ENCODE measurements around the gene RNF224. TPM values are rescaled to one million over a fixed set of nuclear protein-coding genes. Genes with fewer than 3 reads are reported as not detected.
"Not testable (repeated sequence)": the region's sequence is repeated elsewhere in the genome, so short reads cannot be mapped to it uniquely, and the experiment has no call there.

The RNF224 gene
- total RNA-seq, 2 donors from 2014 or later = not detected

DNA sequence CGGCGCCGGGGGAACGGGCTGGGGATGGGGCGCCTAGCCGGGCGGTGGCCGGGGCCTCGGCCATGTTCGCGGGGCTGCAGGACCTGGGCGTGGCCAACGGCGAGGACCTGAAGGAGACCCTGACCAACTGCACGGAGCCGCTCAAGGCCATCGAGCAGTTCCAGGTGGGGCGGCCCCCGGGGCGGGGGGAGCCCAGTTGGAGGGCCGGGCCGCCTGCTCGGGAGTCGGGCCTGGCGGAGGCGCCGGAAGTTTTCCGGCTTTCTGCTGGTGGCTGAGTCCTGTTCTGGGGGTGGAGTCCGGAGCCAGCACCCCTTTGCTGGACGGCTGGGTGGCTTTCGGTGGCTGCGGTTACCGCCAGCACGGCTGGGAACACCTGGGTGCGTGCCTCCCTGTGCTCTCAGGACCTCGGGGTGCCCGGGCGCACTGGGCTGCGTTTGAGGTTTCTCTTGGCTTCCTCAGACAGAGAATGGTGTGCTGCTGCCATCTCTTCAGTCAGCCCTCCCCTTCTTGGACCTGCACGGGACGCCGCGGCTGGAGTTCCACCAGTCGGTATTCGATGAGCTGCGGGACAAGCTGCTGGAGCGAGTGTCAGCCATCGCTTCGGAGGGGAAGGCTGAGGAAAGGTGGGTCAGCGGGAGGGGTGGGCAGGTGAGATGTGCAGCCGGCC, 28.3 kb downstream of the RNF224 start:
- DNase-seq (peak in 1 of 2 donors; percentile 72), ATAC-seq (peak; percentile 37)
- intact Hi-C loops (cut with DNase I, micrococcal nuclease) = no loop called here

DNA sequence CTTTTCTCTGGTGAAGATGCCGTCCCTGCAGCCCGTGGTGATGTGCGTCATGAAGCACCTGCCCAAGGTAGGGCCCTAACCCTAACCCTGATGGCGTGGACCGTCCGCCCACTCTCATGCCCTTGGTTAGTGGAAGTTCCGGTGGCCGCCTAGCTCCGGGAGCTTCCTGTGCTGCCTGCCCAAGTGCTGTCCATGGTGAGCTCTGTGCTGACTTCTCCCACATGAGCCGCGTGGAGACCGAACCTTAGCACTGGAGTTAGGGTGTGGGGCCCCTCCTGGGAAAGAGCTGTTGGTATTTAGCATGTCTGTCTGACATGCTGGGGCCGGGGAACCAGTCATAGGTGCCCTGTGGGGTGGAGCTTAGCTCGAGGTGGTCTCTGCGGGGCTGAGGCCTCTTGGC, 29.1 kb downstream of the RNF224 start:
- DNase-seq (no peak), ATAC-seq (no peak)
- intact Hi-C loops (cut with DNase I, micrococcal nuclease) = no loop called here

DNA sequence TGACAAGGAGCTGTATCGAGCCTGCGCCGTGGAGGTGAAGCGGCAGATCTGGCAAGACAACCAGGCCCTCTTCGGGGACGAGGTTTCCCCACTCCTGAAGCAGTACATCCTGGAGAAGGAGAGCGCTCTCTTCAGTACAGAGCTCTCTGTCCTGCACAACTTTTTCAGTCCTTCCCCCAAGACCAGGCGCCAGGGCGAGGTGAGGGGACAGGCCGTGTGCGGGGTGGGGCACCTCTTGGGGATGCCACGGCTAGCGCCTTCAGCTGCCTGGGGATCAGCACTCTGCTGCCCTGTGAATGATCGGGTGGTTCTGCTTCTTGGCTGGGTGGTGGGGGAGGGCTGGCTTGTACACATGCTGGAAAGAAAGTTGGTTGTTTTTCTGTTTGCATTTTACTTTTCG, 29.6 kb downstream of the RNF224 start:
- intact Hi-C loops (cut with DNase I, micrococcal nuclease) = no loop called here
- ATAC-seq = no peak
- no peak for DNase-seq

DNA sequence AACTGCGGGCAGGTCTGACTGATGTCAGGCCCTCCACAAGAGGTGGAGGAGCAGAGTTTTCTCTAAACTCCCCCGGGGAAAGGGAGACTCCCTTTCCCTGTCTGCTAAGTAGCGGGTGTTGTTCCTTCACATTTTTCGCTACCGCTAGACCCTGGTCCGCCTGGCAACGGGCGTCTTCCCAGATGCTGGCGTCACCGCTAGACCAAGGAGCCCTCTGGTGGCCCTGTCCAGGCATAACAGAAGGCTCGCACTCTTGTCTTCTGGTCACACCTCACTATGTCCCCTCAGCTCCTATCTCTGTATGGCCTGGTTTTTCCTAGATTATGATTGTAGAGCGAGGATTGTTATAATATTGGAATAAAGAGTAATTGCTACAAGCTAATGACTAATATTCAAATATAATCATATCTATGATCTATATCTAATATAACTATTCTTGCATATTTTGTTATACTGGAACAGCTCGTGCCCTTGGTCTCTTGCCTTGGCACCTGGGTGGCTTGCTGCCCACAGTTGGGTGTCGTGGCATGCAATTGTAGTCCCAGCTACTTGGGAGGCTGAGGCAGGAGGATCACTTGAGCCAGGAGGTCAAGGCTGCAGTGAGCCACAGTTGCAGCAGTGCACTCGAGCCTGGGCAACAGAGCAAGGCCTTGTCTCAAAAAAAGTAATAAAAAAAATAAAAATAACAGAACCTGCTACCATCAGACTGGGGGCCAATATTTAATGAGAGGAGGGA, 35.0 kb downstream of the RNF224 start:
- DNase-seq (peak in 1 of 2 donors; percentile 28), ATAC-seq (peak; percentile 32)
- intact Hi-C loops (cut with DNase I, micrococcal nuclease) = not testable (repeated sequence)

DNA sequence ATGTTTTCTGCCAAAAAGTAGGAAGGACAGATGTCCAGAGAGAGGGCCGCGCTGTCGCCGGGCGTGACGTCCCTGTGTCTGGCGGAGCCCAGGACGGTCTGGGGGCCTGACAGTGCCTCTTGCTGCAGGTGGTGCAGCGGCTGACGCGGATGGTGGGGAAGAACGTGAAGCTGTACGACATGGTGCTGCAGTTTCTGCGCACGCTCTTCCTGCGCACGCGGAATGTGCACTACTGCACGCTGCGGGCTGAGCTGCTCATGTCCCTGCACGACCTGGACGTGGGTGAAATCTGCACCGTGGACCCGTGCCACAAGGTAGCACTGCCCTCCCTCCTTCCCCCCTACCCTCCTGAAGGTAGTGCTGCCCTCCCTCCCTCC, 35.6 kb downstream of the RNF224 start:
- peak; percentile 9 for ATAC-seq

DNA sequence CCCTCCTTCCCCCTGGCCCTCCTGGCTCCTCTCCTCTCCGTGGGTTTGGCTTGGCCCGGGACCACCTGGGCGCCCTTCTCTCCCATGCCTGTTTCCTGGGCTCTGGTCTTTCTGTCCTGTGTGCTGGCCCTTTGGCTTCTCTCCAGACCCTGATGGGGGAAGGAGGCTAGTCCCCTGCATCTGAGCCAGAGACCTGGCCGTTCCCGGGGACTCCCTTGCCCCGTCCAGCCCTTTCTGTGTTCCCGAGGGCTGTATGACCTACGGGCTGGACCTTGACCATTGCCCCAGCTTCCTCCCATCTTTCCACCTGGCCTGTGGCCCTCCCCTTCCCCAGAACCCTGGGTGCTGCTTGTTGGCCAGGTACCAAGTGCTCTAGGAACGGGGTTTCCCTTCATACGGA, 36.2 kb downstream of the RNF224 start:
- DNase-seq (no peak), ATAC-seq (no peak)
- intact Hi-C loops (cut with DNase I, micrococcal nuclease) = no loop called here

More for the DNA sequence above, 35.6 kb downstream of the RNF224 start:
- intact Hi-C loops (cut with DNase I, micrococcal nuclease) = no loop called here
- DNase-seq = no peak

DNA sequence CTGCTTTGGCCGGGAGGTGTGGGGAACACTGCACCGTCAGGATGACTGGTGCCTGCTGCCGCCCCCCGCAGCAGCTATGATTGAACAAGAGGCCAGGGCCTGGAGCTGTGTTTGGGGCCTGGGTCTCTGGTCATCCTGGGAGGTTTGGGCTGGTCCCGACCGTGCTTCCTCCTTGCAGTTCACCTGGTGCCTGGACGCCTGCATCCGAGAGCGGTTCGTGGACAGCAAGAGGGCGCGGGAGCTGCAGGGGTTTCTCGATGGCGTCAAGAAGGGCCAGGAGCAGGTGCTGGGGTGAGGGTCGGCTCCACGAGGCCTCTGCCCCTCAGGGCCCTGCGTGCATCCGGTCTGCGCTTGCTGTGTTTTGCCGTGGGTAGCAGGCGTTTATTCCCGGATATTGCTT, 36.8 kb downstream of the RNF224 start:
- ATAC-seq = no peak
- no peak for DNase-seq
- intact Hi-C loops (cut with DNase I, micrococcal nuclease) = no loop called here

DNA sequence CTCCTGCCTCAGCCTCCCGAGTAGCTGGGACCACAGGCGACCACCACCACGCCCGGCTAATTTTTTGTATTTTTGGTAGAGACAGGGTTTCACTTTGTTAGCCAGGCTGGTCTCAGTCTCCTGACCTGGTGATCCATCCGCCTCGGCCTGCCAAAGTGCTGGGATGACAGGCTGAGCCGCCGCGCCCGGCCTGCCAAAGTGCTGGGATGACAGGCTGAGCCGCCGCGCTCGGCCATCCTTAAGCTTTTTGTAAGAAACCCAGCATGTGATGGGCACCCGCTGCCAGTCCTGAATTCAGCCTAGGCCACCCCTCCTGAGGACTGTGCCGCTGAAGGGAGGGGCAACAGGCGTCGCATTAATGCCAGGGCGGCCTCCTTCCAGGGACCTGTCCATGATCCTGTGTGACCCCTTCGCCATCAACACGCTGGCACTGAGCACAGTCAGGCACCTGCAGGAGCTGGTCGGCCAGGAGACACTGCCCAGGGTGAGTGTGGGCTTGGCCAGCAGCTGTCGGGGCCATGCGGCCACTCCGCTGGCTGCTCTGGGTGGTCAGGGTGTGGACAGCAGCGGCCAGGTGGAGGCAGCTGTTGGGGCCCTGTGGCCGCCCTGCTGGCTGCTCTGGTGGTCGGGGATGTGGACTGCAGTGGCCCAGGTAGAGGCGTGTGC, 38.3 kb downstream of the RNF224 start:
- intact Hi-C loops (cut with DNase I, micrococcal nuclease) = no loop called here
- ATAC-seq (no peak), DNase-seq (no peak)

DNA sequence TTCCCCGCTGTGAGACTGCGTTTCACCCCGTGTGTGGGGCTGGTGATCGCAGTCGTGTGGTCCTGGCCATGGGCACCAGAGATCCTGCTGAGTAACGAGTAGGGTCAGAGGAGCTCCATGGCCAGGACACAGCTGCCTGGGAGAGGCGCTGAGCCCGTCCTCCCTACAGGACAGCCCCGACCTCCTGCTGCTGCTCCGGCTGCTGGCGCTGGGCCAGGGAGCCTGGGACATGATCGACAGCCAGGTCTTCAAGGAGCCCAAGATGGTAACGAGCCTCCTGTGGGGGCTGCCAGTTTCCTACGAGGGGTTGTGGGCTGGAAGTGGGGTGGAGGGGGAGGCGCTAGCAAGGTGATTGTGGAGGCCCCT, 38.8 kb downstream of the RNF224 start:
- ATAC-seq (no peak), DNase-seq (no peak)

DNA sequence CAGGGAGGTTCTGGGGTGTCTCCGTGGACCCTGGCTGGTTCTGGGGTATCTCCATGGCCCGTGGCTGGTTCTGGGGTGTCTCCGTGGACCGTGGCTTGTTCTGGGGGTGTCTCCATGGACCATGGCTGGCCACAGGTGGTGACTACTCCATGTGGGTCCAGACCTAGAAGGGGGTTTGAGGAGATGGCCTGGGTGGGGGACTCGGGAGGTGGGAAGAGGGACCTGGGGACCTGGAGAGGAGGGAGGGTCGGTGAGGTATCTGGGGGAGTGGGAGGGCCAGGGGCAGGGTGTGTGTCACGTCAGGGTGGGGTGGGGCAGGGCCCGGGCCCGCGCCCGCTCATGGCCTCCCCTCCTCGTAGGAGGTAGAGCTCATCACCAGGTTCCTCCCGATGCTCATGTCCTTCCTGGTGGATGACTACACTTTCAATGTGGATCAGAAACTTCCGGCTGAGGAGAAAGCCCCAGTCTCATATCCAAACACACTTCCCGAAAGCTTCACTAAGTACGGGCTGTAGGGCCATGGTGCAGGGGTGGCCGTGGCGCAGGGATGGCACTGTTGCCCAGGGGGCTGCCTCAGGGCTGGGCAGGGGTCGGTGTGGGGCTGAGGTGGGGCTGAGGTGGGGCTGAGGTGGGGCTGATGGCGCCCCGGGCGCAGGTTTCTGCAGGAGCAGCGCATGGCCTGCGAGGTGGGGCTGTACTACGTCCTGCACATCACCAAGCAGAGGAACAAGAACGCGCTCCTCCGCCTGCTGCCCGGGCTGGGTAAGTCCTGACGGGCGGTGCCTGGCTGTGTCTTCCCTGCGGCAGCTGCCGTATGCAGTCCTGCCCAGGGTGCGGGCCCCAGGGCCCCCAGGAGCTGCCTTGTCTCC, 39.5 kb downstream of the RNF224 start:
- no peak for ATAC-seq
- DNase-seq = no peak
- intact Hi-C loops (cut with DNase I, micrococcal nuclease) = no loop called here

More for the DNA sequence above, 38.8 kb downstream of the RNF224 start:
- intact Hi-C loops (cut with DNase I, micrococcal nuclease) = no loop called here

DNA sequence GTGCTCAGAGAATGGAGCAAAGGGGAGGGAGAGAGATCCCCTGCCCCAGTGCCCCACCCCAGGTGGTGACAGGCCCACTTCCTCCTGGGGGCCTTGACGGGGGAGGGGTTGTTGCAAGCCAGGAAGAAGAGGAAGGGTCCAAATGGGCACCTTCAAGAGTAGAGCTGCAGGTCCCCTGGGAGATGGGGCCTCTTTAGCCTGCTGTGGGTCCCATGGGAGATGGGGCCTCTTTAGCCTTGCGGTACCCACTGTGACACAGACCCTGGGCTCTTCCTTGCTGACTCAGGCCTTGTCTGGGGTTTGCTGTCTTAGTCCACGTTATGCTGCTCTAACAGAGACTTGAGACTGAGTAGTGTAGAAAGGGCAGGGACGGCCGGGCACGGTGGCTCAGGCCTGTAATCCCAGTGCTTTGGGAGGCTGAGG, 40.6 kb downstream of the RNF224 start:
- DNase-seq (no peak), ATAC-seq (no peak)
- intact Hi-C loops (cut with DNase I, micrococcal nuclease) = no loop called here

DNA sequence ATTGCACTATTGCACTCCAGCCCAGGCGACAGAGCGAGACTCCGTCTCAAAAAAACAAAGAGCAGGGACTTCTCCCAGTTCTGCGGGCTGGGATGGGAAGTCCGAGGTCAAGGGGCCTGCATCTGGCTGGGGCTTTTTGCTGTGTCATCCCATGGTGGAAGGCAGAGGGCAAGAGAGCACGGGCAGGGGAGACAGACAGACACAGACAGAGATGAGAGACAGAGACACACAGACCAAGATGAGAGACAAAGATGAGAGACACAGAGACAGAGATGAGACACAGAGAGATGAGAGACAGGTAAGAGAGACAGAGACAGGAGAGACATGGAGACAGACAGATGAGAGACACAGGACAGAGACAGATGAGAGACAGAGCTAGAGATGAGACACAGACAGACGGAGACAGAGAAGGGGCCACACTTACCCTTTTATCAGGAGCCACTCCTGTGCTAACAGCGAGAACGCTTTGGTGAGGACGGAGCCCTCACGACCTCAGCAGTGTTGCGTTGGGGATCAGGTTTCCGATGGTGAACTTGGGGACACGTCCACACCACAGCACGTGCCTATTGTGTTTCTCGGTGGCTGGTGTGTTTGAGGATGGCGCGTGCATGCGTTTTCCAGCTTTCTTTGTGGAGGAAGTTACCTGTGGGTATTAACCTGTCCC, 41.4 kb downstream of the RNF224 start:
- ATAC-seq (no peak), DNase-seq (no peak)
- intact Hi-C loops (cut with DNase I, micrococcal nuclease) = no loop called here

DNA sequence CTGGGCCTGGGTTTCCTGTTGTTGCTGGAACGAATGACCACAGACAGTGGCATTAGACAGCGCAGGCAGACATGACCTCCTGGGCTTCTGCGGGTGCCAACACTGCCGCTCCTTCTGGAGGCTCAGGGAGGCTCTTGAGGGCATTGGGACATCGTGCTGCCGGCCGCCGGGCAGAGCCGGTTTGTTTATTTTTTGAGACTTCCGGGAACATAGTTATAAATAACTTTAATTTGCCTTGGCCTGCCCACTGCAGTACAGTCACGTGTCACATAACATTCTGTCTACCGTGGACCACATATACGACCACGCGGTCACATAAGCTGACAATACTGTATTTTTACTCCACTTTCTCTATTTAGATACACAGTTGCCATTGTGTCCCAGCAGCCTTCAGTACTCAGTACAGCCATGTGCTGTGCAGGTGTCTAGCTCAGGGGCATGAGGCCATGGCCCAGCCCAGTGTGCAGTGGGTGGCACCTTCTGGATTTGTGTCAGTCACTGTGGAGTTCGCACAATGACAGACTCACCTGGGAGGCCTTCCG, 42.0 kb downstream of the RNF224 start:
- peak; percentile 76 to 83 for DNase-seq
- peak; percentile 83 for ATAC-seq
- intact Hi-C loops (cut with DNase I, micrococcal nuclease) = no loop called here

DNA sequence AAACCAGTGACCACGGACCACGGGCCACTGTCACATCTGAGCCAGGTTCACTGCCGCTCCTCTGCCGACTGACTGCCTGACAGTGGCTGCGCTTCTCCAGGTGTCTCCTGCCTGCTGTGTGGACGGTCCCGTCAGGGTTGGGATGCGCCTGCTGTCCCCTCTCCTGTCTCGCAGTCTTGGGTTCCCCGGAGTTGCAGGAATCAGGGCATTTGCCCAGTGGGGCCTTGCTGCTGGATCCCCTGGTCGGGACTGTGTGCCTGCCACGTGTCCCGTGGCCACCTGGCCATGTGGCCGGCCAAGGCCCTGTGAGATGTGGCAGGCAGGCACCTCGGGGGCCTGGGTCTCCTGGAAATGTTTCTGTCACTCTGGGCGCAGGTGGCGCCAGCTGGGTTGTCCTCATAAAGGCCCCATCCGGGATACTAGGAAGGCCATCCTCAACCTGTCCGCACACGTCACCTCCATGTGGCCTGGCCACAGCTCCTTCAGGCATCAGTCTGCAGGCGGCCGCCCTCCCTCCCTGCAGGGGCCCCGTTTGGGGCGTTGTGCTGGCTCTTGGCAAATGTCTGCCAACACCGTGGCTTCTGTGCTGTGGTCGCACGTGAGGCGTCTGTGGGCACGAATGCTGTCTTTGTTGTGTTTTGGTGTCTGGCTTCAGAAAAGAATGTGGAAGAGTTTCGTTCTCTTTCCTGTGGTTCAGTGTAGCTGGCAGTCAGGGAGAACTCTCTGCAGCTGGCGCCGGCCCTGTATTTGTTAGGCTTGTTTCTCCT, 43.8 kb downstream of the RNF224 start:
- intact Hi-C loops (cut with DNase I, micrococcal nuclease) = no loop called here

DNA sequence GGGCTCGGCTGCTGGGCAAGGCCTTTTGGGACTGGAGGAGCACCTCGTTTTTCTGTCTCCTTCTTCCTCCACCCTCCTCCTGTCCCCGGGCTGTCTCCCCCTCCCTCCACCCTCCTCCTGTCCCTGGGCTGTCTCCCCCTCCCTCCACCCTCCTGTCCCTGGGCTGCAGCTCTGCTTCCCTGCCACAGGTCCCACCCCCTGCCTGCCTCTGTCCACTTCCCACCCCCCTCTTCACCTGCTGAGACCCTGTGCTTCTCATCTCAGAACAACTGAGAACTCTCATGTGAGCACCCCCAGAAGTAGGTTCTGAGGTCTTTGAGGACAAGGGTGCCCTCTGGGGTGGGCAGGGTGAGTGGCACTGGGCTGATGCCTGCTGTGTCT, 44.4 kb downstream of the RNF224 start:
- intact Hi-C loops (cut with DNase I, micrococcal nuclease) = no loop called here
- DNase-seq (no peak), ATAC-seq (no peak)

More for the DNA sequence above, 43.8 kb downstream of the RNF224 start:
- DNase-seq (no peak), ATAC-seq (no peak)

DNA sequence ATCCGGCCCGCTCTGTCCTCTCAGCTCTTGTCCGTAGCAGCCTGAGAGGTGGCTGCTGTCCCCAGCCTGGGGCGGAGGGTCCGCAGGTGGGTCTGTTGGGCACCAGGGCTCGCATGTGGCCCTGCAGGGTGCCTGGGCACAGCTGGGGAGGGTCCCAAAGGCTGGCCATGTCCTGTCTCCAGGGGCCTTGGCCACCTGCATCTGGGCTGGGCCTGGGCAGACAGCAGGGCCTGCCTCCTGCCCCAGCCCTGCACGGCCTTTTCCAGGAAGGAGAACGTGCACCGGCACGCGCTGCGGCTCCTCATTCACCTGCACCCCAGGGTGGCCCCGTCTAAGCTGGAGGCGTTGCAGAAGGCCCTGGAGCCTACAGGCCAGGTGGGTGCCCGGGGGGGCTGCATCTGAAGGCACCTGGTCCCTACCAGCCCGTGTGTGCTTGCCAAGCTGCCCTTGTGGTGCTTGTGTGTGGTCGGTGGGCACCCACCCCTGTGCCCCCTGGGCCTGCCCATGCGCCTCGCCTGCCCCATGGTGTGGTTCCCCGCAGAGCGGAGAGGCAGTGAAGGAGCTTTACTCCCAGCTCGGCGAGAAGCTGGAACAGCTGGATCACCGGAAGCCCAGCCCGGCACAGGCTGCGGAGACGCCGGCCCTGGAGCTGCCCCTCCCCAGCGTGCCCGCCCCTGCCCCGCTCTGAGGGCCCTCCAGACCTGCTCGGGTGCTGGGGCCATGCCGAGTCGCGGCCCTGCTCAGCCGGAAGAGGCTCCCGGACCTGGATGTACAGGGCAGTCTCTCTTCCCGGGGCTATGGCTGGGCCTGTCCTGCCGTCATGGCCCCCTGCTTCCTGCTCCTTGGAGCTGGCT, 45.2 kb downstream of the RNF224 start:
- DNase-seq = no peak
- intact Hi-C loops (cut with DNase I, micrococcal nuclease) = no loop called here

DNA sequence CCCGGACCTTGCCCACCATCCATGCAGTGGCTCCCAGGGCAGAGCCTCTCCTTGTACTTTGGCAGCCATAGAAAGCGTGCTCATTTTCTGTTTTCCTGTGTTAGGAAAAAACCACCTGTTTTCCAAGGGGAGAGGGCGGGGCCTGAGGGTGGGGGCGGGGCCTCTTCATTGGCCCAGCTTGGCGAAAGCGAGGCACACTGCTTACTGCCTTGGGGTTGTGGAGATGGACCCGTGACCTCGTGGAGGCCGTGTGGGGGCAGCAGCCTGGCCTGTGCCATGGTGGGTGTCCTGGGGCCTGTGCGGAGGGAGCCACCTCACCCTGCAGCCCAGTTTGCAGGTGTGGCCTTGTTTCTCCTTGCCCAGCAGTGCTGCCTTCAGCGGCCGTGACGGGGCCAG, 45.8 kb downstream of the RNF224 start:
- no peak for DNase-seq
- no peak for ATAC-seq
- intact Hi-C loops (cut with DNase I, micrococcal nuclease) = no loop called here

More for the DNA sequence above, 45.2 kb downstream of the RNF224 start:
- no peak for ATAC-seq
